Tibial nerve (tissue), 3 donors: ENCODE measurements around the gene SELPLG.

Experiments
- POLR2A ChIP-seq, 2 donors: fragments of 450-650 bp; IDR thresholded peaks; one replicate each; pipeline ENCODE4 v1.6.1; 2017; ENCODE audit warnings: antibody characterized with exemption in 2 of 2, mild to moderate bottlenecking in 2 of 2, moderate library complexity in 2 of 2
- TF ChIP-seq, protein P1 (sequence below), 5 experiments: fragments of 200-600 bp in 3 of 5; fragments of 450-650 bp in 2 of 5; sonication (generic) in 3 of 5; IDR thresholded peaks; one replicate each; pipeline ENCODE4 v1.5.1; 2016 to 2019; ENCODE audit warnings: antibody characterized with exemption in 5 of 5, mild to moderate bottlenecking in 3 of 5, moderate library complexity in 2 of 5

- TF ChIP-seq, protein P1, sequence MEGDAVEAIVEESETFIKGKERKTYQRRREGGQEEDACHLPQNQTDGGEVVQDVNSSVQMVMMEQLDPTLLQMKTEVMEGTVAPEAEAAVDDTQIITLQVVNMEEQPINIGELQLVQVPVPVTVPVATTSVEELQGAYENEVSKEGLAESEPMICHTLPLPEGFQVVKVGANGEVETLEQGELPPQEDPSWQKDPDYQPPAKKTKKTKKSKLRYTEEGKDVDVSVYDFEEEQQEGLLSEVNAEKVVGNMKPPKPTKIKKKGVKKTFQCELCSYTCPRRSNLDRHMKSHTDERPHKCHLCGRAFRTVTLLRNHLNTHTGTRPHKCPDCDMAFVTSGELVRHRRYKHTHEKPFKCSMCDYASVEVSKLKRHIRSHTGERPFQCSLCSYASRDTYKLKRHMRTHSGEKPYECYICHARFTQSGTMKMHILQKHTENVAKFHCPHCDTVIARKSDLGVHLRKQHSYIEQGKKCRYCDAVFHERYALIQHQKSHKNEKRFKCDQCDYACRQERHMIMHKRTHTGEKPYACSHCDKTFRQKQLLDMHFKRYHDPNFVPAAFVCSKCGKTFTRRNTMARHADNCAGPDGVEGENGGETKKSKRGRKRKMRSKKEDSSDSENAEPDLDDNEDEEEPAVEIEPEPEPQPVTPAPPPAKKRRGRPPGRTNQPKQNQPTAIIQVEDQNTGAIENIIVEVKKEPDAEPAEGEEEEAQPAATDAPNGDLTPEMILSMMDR (IDR thresholded peaks at IDR 0.05): no peak
- no peak for TF ChIP-seq POLR2A (IDR thresholded peaks at IDR 0.05)
Observed at GRCh38 chr12:108599541-108599940, 34.2 kb downstream of the SELPLG start.
